GM19240 (cell line): ENCODE measurements around the gene GRPR.
"Not testable (repeated sequence)": the region's sequence is repeated elsewhere in the genome, so short reads cannot be mapped to it uniquely, and the experiment has no call there.

Experiments used
- DNase-seq: peaks from one replicate; pipeline ENCODE4 v3.0.0; 2011; ENCODE audit warnings: low spot score; ENCODE audit not compliant: insufficient read length

GRPR gene

GRCh38 chrX:16177260-16177659 is 53.9 kb downstream of the GRPR start:
- DNase-seq: no peak

- not testable (repeated sequence) for DNase-seq
Observed at GRCh38 chrX:16183843-16184242, 60.5 kb downstream of the GRPR start.

- DNase-seq: no peak
Observed at GRCh38 chrX:16185725-16186136, 62.4 kb downstream of the GRPR start.

- no peak for DNase-seq
Observed at GRCh38 chrX:16186380-16187007, 63.1 kb downstream of the GRPR start.

- no peak for DNase-seq
Observed at GRCh38 chrX:16187024-16187760, 63.8 kb downstream of the GRPR start.

GRCh38 chrX:16188687-16189086 is 65.3 kb downstream of the GRPR start:
- no peak for DNase-seq

- no peak for DNase-seq
Observed at GRCh38 chrX:16191605-16192004, 68.2 kb downstream of the GRPR start.

GRCh38 chrX:16196829-16197228 is 73.5 kb downstream of the GRPR start:
- DNase-seq: no peak

GRCh38 chrX:16199343-16199742 is 76.0 kb downstream of the GRPR start:
- no peak for DNase-seq

- DNase-seq: no peak
Observed at GRCh38 chrX:16202943-16203342, 79.6 kb downstream of the GRPR start.
